Fibroblast of villous mesenchyme (primary cell): Measurements from ENCODE around the gene DEPDC7. TPM values are rescaled to one million over a fixed set of nuclear protein-coding genes. Genes with fewer than 3 reads are reported as not detected.

Source experiments
- DNase-seq: peaks from one replicate; pipeline ENCODE4 v3.0.0-alpha.2; 2010; ENCODE audit warnings: low read depth
- H3K4me3 ChIP-seq: 2 replicates; pipeline ENCODE4 v1.5.1; 2011; ENCODE audit warnings: low read depth, mild to moderate bottlenecking, low read length
- total RNA-seq: library from RNA; depleted of rRNA; stranded (reverse); fragments of >200 nt; gene quantifications from 2 replicates; pipeline ENCODE4 v1.2.3, GENCODE V29; 2012
- TF ChIP-seq, protein P1 (sequence below): IDR thresholded peaks from 2 replicates; pipeline ENCODE4 v1.5.1; 2012; ENCODE audit warnings: low read depth, mild to moderate bottlenecking, low read length; ENCODE audit not compliant: insufficient read depth

Gene DEPDC7
- total RNA-seq, 1 donor = 11.7 TPM

GRCh38 chr11:33059331-33060007 is 43.8 kb downstream of the DEPDC7 start:
- TF ChIP-seq, protein P1, sequence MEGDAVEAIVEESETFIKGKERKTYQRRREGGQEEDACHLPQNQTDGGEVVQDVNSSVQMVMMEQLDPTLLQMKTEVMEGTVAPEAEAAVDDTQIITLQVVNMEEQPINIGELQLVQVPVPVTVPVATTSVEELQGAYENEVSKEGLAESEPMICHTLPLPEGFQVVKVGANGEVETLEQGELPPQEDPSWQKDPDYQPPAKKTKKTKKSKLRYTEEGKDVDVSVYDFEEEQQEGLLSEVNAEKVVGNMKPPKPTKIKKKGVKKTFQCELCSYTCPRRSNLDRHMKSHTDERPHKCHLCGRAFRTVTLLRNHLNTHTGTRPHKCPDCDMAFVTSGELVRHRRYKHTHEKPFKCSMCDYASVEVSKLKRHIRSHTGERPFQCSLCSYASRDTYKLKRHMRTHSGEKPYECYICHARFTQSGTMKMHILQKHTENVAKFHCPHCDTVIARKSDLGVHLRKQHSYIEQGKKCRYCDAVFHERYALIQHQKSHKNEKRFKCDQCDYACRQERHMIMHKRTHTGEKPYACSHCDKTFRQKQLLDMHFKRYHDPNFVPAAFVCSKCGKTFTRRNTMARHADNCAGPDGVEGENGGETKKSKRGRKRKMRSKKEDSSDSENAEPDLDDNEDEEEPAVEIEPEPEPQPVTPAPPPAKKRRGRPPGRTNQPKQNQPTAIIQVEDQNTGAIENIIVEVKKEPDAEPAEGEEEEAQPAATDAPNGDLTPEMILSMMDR = no peak
- no peak overlapping the region for H3K4me3 ChIP-seq
- DNase-seq = no peak

- TF ChIP-seq, protein P1 = no peak
- no peak for DNase-seq
- no peak overlapping the region for H3K4me3 ChIP-seq
Observed at GRCh38 chr11:33060271-33060670, 44.6 kb downstream of the DEPDC7 start.

DNA sequence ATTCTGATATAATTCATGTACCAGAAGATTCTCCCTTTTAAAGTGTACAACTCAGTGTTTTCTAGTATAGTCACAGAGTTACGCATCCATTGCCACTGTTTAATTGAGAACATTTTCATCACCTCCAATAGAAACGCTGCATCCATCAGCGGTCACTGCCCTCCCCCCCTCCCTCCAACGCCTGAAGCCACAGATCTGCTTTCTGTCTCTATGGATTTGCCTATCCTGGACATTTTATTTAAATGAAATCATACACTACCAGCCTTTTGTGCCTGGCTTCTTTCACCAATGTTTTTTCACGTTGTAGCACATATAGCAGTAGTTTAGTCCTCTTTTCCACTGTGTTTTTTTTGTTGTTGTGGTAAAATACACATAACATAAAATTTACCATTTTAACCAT is 46.5 kb downstream of the DEPDC7 start:
- H3K4me3 ChIP-seq = no peak overlapping the region
- TF ChIP-seq, protein P1 = no peak
- peak; percentile 60 for DNase-seq

DNA sequence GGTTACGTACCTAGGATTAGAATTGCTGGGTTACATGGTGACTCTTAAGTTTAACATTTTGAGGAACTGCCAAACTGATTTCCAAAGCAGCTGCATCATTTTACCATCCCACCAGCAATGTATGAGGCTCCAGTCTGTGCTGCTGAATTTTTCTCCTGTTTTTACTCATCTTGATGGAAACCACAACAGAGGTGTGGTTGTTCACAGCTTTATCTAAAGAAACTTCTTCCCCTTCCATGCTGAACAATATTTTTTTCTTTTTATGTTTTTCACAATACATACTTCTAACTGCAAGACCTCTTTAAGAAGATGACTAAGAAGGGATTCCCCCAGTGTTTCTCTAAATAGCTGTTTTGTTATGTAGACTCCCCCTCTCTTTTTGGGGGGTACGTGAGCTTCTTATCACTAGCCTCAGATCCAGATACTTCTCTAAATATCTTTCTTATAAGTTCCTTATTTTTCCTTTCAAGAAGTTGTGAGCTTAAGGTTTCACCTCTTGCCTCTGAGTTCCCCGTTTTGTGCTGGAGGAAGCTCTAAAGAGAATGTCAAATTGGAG is 47.7 kb downstream of the DEPDC7 start:
- DNase-seq = peak; percentile 61
- TF ChIP-seq, protein P1 = no peak
- no peak overlapping the region for H3K4me3 ChIP-seq

GRCh38 chr11:33064033-33064825 is 48.6 kb downstream of the DEPDC7 start:
- TF ChIP-seq, protein P1 = no peak
- no peak overlapping the region for H3K4me3 ChIP-seq
- DNase-seq = no peak

- H3K4me3 ChIP-seq = no peak overlapping the region
- DNase-seq = no peak
- TF ChIP-seq, protein P1 = no peak
Observed at GRCh38 chr11:33064866-33065265, 49.2 kb downstream of the DEPDC7 start.
